Measurements from ENCODE around the gene CHFR. TPM values are rescaled to one million over a fixed set of nuclear protein-coding genes. Genes with fewer than 3 reads are reported as not detected.
"Not testable (repeated sequence)": the region's sequence is repeated elsewhere in the genome, so short reads cannot be mapped to it uniquely, and the experiment has no call there.

The CHFR gene
- total RNA-seq, 1 donor from 2014 or later, result 10.5 TPM

DNA sequence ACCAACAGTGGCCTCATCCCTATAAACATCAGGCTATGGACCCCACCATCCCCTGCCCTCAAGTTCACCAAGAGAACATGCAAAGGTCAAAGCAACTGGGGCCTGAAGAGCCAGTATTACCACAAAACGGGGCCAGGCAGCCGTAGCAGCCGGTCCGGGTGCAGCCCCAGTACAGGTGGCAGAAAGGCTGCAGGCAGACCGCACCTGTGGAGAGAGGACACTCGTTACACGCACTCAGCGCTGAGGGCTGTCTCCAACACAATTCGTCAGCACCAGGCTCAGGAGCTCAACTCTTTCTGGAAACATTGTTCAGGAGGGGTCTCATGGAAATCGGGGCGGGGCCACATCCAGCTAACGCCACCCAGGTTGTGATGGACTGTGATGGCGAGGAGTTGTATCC lies 38.9 kb downstream of the CHFR start:
- intact Hi-C loops (cut with DNase I), result no loop called here
- no peak for ATAC-seq (ENCODE audit: poor library complexity)
- no peak for DNase-seq

DNA sequence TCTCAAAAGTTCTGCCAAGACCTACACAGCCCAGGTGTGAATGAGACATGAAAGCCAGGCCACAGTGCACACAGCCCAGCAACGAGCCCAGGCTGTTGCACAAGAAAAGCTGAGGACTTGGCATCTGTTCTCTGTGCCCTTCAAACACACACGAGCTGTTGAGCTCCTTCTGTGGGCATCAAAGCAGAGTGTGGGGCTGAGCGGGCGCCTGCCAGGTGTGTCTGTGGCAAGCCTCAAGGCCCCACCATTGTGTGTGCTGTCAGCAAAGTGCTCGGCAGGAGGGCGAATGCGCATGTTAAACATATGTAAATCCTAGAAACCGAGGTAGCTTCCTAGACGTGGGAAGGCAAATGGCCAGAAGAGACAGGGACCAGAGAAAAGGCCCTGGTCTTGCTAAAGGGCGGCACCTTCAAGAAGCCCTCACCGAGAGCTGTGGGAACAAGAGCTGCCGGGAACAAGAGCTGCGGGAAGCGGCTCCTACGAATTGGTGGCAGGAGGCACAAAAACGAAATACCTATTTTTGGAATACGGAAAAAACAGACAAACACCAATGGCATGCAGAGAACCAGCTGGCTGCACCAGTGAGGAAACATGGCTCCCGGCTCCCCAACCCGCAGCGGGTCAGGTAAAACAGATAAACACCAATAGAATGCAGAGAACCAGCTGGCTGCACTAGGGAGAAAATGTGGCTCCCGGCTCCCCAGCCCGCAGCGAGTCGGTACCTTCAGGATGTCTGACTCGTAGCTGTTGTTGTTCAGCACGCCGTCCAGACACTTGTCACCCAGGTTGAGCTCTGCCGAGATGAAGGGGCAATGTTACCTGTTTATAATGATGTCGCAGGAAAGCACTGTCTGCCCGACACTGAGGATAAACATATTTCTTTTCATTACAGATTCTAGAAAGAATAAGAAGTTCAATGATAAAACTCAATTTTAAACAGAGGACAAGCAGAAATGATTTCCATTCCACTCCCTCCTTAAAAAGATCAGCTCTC lies 39.7 kb downstream of the CHFR start:
- DNase-seq (no peak), ATAC-seq (ENCODE audit: poor library complexity) (no peak)
- intact Hi-C loops (cut with DNase I), result no loop called here

DNA sequence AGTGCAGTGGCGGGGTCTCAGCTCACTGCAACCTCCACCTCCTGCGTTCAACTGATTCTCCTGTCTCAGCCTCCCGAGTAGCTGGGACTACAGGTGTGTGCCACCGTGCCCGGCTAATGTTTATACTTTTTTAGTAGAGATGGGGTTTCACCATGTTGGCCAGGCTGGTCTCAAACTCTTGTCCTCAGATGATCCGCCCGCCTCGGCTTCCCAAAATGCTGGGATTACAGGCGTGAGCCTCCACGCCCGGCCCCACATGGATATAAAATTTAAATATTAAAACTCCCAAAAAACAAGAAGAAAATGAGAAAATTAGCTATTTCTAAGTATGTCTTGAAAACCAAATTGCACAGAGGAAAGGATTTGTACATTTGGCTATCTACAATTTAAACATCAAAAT lies 42.7 kb downstream of the CHFR start:
- ATAC-seq (ENCODE audit: poor library complexity); DNase-seq; intact Hi-C loops (cut with DNase I): not testable (repeated sequence)

- no peak for ATAC-seq (ENCODE audit: poor library complexity)
- intact Hi-C loops (cut with DNase I), result no loop called here
These were observed 44.9 kb downstream of the CHFR start for GRCh38 chr12:132842449-132843045.

DNA sequence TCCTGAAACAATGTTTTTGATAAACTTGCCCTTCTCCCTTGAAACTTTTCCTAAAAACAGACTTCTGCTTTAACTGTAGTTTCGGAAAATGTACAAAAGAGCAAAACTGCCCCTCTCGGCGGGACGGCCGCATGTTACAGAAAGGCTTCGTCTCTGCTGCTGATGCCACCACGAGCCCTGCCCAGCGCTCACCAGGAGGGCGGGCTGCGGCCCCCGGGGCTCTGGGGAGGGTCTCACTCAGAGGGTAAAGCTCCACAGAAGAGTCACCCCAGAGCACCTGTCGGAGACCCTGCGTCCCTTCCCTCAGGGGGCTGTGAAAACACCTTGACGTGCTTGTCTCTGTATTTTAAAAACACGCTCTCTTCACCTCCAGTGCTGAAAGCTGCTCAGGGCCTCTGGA lies 46.3 kb downstream of the CHFR start:
- DNase-seq (no peak), ATAC-seq (ENCODE audit: poor library complexity) (no peak)
- intact Hi-C loops (cut with DNase I), result no loop called here

More at GRCh38 chr12:132842449-132843045, 44.9 kb downstream of the CHFR start:
- no peak for DNase-seq

DNA sequence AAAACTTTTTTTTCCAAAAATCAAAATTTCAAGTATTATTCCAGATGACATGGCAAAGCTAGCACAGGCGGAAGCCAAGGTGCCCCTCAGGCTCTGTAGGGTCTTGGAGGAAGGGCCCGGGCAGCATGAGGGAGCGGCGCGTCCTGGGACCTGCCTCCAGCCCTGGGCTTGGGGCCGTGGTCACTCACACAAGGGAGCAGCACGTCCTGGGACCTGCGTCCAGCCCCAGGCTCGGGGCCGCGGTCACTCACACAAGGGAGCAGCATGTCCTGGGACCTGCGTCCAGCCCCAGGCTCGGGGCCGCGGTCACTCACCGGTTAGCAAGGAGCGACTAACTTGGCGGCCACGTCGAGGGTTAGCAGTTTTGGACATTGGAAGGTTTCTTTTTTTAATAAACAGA lies 46.9 kb downstream of the CHFR start:
- ATAC-seq (ENCODE audit: poor library complexity) (no peak), DNase-seq (no peak)
- intact Hi-C loops (cut with DNase I), result no loop called here

DNA sequence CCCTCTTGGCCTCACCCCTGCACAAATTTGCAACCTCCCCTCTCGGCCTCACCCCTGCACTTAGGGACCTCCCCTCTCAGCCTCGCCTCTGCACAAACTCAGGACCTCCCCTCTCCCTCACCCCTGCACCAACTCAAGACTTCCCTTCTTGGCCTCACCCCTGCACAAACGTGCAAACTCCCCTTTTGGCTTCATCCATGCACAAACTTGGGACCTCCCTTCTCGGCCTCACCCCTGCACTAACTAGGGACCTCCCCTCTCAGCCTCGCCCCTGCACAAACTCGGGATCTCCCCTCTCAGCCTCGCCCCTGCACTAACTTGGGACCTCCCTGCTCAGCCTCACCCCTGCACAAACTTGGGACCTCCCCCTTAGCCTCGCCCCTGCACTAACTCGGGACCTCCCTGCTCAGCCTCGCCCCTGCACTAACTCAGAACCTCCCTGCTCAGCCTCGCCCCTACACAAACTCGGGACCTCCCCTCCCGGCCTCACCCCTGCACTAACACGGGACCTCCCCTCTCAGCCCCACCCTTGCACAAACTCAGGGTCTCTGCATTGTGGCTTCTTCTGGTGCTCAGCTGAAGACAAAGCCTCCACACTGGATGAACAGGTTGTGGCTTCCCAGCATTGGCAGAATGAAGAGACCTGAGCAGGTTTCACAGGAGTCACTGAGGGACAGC lies 47.7 kb downstream of the CHFR start:
- no peak for DNase-seq
- no peak for ATAC-seq (ENCODE audit: poor library complexity)
- intact Hi-C loops (cut with DNase I), result no loop called here

DNA sequence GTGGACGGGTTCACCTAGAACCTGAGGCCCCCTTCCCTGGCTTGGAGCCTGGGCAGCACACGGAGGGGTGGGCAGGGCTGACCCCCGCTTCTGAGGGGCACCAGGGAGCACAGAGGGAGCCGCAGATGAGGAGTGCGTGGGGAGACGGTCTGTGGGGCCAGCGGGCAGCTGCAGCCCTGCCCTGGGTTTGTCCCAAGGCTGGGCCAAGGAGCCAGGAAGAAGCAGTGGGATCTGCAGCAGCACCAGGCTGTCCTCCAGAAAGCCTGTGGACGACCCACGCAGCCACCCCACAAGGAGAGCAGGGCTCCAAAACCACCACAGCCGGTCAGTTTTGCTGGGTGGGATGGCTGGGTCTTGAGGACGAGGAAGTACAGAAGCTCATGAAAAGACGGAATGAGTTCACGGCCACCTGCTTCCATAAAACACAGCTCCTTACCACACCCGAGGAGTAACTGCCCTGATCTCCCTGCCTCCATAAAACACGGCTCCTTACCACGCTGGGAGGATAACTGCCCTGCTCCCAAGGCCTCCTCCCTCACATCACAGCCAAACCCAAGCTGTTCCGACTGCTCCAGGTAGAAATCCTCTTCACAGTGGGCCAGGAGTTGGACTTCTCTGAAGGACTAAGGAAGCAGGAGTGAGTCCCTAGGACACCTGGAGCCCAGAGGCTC lies 48.9 kb downstream of the CHFR start:
- no peak for DNase-seq
- intact Hi-C loops (cut with DNase I), result no loop called here
- peak; percentile 37 for ATAC-seq (ENCODE audit: poor library complexity)

DNA sequence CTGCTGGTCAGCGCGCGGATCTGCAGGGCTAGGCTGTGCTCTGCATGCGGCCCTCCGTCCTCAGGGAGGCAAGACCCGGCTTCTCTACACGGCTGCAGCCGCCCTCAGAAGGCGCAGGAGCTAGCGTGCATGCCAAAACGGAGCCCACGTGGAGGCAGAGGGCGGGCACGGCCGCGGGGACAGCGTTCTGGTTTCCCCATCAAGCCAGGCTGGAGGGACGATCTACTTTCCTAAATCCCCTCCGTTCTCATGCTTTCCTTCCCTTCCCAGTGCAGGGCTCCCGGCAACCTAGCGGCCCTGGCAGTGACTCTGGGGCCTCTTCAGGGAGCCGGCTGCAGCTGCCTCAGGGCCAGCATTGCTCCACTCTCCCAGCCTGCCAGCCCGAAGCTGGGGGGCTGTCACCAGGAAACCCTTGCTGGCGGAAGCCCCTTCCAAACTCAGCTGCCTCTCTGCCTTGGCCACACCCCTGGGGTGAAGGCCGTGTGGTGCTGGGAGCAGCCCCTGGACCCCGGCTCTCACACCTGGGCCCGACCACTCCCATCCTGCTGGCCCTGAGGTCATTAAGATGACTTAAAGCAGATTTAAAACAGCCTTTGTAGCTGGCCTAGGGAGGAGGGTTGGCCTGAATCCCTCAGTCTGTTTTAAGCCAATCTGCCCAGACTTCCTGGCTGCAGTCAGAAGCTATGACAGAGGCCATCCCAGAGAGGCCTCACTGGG lies 49.6 kb downstream of the CHFR start:
- peak; percentile 78 for ATAC-seq (ENCODE audit: poor library complexity)
- DNase-seq, result peak; percentile 57

GRCh38 chr12:132836795-132837331 lies 50.5 kb downstream of the CHFR start:
- intact Hi-C loops (cut with DNase I), result no loop called here
- DNase-seq, result no peak
- no peak for ATAC-seq (ENCODE audit: poor library complexity)

More for the DNA sequence above, 49.6 kb downstream of the CHFR start:
- intact Hi-C loops (cut with DNase I), result no loop called here

- ATAC-seq (ENCODE audit: poor library complexity); DNase-seq; intact Hi-C loops (cut with DNase I): not testable (repeated sequence)
These were observed 51.2 kb downstream of the CHFR start for GRCh38 chr12:132836230-132836629.

- intact Hi-C loops (cut with DNase I), result no loop called here
- ATAC-seq (ENCODE audit: poor library complexity), result no peak
- no peak for DNase-seq
These were observed 52.1 kb downstream of the CHFR start for GRCh38 chr12:132835076-132836025.

DNA sequence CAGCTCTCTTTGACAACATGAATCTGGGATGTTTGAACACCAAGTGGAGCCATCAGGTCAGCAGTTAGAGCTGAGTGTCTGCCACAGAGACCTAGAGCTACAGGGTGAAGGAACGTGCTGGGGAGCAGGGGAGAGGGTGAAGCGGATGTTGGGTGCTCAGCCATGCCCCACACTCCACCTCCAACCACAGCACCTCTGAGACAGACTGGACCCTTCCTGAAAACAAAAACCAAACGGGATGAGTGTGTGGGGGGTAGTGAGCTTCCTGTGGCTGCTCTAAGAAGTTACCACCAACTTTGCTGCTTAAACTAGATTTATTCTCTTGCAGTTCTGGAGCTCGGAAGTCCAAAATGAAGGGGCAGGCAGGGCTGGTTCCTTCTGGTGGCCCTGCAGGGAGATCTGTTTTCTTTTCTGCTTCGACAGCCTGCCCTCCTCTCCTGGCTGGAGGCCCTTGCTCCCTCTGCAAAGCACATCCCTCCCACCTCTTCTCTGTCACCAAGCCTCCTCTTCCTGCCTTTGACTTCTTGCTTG lies 53.2 kb downstream of the CHFR start:
- no peak for ATAC-seq (ENCODE audit: poor library complexity)
- no peak for DNase-seq

DNA sequence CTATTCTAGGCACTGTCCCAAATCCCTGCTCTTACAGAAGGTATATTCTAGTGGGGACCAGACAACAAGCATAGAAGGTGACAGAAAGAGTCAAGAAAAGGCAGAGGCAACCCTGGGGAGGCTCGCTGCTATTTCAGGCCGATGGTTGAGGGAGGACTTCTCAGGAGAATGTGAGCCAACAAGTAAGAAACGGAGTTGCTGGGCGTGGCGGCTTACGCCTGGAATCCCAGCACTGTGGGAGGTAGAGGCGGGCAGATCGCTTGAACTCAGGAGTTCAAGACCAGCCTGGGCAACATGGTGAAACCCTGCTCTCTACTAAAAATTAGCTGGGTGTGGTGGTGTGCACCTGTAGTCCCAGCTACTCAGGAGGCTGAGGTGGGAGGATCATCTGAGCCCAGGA lies 54.1 kb downstream of the CHFR start:
- ATAC-seq (ENCODE audit: poor library complexity) (no peak), DNase-seq (no peak)
- intact Hi-C loops (cut with DNase I), result no loop called here

More for the DNA sequence above, 53.2 kb downstream of the CHFR start:
- intact Hi-C loops (cut with DNase I), result no loop called here

DNA sequence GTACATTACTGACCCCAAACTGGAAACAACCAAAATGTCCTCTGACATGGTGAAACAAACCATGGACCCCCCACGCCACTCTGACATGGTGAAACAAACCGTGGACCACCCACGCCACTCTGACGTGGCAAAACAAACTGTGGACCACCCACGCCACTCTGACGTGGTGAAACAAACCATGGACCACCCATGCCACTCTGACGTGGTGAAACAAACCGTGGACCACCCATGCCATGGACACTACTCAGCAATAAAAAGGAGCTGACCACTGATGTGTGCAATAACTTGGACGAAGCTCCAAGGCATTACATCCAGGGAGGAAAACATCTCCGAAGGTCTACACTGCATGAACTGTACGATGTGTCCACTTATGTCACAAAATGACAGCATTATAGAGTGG lies 55.6 kb downstream of the CHFR start:
- ATAC-seq (ENCODE audit: poor library complexity), result no peak
- intact Hi-C loops (cut with DNase I), result no loop called here
- DNase-seq, result no peak

DNA sequence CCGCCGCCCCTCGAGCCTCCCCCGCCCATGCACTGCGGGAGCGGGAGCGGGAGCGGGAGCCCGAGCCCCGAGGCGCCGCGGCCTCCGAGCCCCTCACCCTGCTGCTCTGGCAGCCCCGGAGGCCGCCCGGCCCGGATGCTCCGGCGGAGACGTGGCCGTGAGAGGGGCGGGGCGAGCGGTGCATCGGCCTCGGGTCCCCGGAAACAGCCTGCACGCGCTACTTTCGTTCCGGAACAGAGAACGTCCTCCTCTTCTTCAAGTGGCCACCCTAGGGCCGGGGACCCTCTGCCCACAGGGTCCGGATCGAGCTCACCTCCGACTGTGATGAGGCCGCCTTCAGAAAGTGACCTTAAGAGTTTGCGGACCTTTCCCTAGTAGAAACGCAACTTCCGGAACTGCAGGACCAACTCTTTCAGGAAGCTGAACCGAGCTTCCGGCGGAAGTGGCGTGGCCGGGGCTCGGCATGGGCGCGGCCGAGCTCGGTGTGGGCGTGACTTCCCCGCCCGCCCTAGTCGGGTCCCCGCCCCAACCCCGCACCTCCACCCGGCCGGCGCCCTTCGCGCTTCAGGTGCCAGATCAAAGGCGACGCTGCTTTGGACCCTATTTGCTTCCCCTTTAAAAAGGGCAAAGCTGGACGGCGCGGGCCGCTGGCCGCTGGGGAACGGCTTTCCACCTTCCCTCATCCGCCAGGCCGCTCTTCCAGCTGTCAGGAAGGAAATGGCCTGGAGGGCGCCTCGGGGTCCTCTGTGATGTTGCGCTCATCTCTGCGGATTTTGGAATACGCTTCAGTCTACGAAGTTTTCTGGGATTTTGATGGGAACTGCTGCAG lies 58.5 kb downstream of the CHFR start, which contains the start of gene GOLGA3:
TSS of gene GOLGA3 (minus strand) at position 164 of the 829 bp plus-strand sequence. CDS start 6,741 bp downstream, outside the sequence.
- intact Hi-C loops (cut with DNase I), result no loop called here
- ATAC-seq (ENCODE audit: poor library complexity) (peak; percentile 99), DNase-seq (peak; percentile 97)
